Aorta (tissue), 5 donors: ENCODE data around the gene TUBB2B. TPM values are rescaled to one million over a fixed set of nuclear protein-coding genes. Genes with fewer than 3 reads are reported as not detected.

Experiments
- ATAC-seq: fragments of 200-7000 bp; cut with Tn5 transposase; one replicate; pipeline ENCODE4 v1.9.1; 2022; ENCODE audit warnings: moderate library complexity; ENCODE audit not compliant: low FRiP score
- DNase-seq, 2 donors: peaks; one replicate each; pipeline ENCODE4 v3.0.0-alpha.2; 2020
- H3K27ac ChIP-seq, 2 donors: one replicate each; pipeline ENCODE4 v1.5.1; 2013; ENCODE audit warnings: low read length in 2 of 2, mild to moderate bottlenecking in 2 of 2, moderate library complexity in 2 of 2, control low read depth in 1 of 2, inconsistent platforms in 1 of 2, low read depth in 1 of 2
- H3K27me3 ChIP-seq, 2 donors: one replicate each; pipeline ENCODE4 v1.6.1; 2013; ENCODE audit warnings: control low read depth in 1 of 2, low read length in 1 of 2, mild to moderate bottlenecking in 1 of 2, moderate library complexity in 1 of 2; ENCODE audit not compliant: insufficient read depth in 2 of 2, control insufficient read depth in 1 of 2
- H3K36me3 ChIP-seq, 2 donors: one replicate each; pipeline ENCODE4 v1.6.1; 2013; ENCODE audit warnings: control low read depth in 1 of 2, low read length in 1 of 2, mild to moderate bottlenecking in 1 of 2; ENCODE audit not compliant: insufficient read depth in 2 of 2, control insufficient read depth in 1 of 2
- H3K4me1 ChIP-seq, 2 donors: one replicate each; pipeline ENCODE4 v1.6.1; 2013; ENCODE audit warnings: low read length in 2 of 2, control low read depth in 1 of 2, mild to moderate bottlenecking in 1 of 2, moderate library complexity in 1 of 2; ENCODE audit not compliant: insufficient read depth in 2 of 2, control insufficient read depth in 1 of 2
- H3K4me3 ChIP-seq, 2 donors: one replicate each; pipeline ENCODE4 v1.5.1; 2013; ENCODE audit warnings: low read length in 2 of 2, control low read depth in 1 of 2, mild to moderate bottlenecking in 1 of 2
- H3K9me3 ChIP-seq: one replicate; pipeline ENCODE4 v1.6.1; 2013; ENCODE audit warnings: mild to moderate bottlenecking, low read length; ENCODE audit not compliant: control insufficient read depth
- WGBS, 2 donors: extraction: QIAGEN DNeasy Blood & Tissue Kit; methylation state at CpG; one replicate each; pipeline ENCODE4 v1.1.7; 2013; 5-methylcytosine and 5-hydroxymethylcytosine counted together
- intact Hi-C, 2 donors: fragments of 100-400 bp; cut with DNase I; formaldehyde crosslinking; loops; one replicate each; pipeline versions ENCODE4 v1.14.2 to v1.15.0; 2022
- polyA plus RNA-seq, 2 donors: library from polyadenylated mRNA; stranded (reverse); fragments of 200-250 nt; gene quantifications; one replicate each; pipeline ENCODE4 v1.2.3, GENCODE V29; 2013
- total RNA-seq, 2 donors: library from RNA; stranded (reverse); fragmentation: NEBNext Ultra II Directional; extraction: Animal tissue kit (Norgen Biotek cat#: 25700); gene quantifications; one replicate each; pipeline ENCODE4 v1.2.1, GENCODE V29; 2021
- donor health status: healthy with polysubstance abuse.
- donor health status: Bipolar disorder and iron deficiency.
- donor health status: DM: no; HTN: no; CAD: no.
- donor health status: DM: no; HTN: no; CAD: no.
- donor health status: DM: yes; HTN: yes; CAD: no.

The TUBB2B gene
- total and polyA plus RNA-seq, 4 donors: 2.8 to 6.3 (median 5.0) TPM

DNA sequence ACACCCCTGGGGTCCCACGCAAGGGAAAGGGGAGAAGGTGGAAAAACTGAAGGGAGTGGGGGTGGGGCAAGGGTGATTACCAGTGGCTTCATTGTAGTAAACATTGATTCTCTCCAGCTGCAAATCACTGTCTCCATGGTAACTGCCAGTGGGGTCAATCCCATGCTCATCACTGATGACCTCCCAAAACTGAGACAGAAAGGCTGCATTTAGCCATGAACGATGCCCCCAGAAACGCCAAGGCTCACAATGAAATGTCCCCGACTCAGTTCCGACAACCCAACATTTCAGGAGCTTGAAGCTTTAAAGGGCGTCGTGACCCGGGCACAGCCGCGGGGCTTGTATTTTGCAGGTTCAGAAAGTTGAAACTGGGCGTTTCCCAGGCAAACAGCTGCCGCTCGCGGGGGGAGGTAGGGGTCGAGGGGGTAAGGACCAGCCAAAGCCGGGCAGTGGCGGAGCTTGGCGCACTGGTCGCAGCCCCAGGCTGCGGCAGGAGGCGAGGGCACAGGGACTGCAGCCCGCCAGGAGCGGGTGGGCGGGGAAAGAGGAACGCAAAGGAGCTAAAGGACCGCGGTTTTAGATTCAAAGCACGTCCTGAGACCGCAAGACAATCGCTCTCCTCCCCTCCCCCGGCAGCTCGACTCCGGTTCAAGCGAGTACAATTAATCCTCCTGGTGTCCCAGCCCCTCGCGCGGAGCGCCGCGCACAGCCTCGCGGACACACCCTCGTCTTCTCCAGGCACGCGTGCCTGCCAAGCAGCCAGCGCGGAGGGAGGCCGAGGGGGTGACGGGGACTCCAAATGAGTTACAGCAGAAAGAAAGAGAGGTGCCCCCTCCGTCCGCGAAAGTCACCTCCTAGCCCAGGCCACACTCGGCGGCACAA, 731 bp downstream of the TUBB2B start:
- WGBS, 2 donors: 3 to 7% methylated on average over 32 to 54 of the region's 54 CpGs
- H3K36me3 ChIP-seq: no peaks in the 10 kb centered on the region
- DNase-seq: peak in 1 of 2 donors; percentile 83
- no peaks in the 10 kb centered on the region for H3K9me3 ChIP-seq
- peak; percentile 16 for ATAC-seq
- H3K27me3 ChIP-seq: no peaks in the 10 kb centered on the region
- intact Hi-C loops: no loop called here
- H3K4me3 ChIP-seq: peak overlapping the region in 1 of 2 donors; percentile 25
- no peaks in the 10 kb centered on the region for H3K4me1 ChIP-seq
- no peak overlapping the region for H3K27ac ChIP-seq

DNA sequence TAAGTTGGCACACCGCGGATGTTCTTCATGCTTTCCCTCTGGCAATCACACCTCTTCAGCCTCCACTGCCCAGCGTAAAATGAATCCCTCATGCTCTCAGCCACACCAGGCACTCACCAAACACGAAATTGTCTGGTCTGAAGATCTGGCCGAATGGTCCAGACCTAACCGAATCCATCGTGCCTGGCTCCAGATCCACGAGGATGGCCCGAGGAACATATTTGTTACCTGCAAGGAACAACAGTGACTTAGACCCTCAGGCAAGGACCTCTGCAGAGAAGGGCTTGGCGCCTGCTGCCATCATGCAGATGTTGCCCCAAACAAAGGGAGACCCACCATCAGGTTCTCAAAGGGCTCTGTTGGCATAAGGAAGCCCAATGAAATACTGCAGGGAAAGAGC, 1.4 kb downstream of the TUBB2B start:
- no peaks in the 10 kb centered on the region for H3K27me3 ChIP-seq
- DNase-seq (no peak), ATAC-seq (no peak)
- no peaks in the 10 kb centered on the region for H3K9me3 ChIP-seq
- no peaks in the 10 kb centered on the region for H3K36me3 ChIP-seq
- H3K4me1 ChIP-seq: no peaks in the 10 kb centered on the region
- 77 to 80% methylated on average over 10 of the region's 10 CpGs for WGBS, 2 donors
- no peak overlapping the region for H3K4me3 ChIP-seq
- intact Hi-C loops: no loop called here
- H3K27ac ChIP-seq: no peak overlapping the region

DNA sequence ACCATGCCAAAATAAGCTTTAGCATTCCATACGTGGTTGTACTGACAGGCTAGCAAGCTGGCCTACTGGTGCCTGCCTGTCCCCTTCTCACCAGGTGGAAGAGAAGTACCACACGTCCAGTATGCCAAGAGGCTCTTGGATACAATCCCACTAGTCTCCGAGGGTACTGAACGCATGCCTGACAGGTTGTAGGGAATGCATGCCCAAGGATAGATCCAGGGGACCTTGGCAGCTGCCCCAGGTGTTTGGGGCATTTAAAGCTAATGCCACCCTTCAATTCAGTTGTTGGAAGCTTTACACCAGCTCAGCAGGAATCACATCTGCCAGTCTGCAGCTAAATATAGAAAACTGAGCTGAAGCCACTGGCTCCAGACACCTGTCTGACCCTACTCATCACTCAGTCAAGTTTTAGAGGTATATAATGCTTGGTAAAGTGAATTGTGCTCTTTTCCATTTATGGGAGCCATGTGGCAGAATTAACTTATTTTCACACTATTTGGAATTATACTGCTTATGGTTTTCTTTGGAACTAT, 4.9 kb downstream of the TUBB2B start:
- DNase-seq (no peak), ATAC-seq (no peak)
- no peak overlapping the region for H3K4me3 ChIP-seq
- no peaks in the 10 kb centered on the region for H3K36me3 ChIP-seq
- H3K27ac ChIP-seq: no peak overlapping the region
- H3K9me3 ChIP-seq: no peaks in the 10 kb centered on the region
- intact Hi-C loops: no loop called here
- no peaks in the 10 kb centered on the region for H3K27me3 ChIP-seq
- WGBS, 2 donors: 13 to 16% methylated on average over 4 of the region's 4 CpGs
- no peaks in the 10 kb centered on the region for H3K4me1 ChIP-seq

DNA sequence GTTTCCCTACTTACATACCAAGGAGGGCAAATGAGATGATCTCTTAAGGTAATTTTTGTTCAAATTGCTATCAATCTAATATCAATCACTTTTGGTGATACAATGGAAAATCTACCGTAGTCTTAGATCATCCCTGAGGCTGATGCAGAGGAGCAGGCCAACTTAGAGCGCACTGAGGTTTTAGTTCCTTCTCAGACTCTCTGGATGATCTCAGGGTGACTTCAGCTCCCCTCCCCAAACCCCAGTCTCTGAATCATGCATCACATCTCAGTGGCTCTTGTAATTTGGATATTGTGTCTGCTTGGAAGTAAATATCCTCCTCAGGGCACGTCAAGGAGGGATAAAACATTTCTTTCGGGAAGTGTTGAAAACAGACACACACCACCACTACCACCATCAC, 5.9 kb downstream of the TUBB2B start:
- WGBS, 2 donors: 94 to 95% methylated on average over 4 of the region's 4 CpGs
- Histone ChIP-seq H3K27me3 (no peaks in the 10 kb centered on the region), H3K27ac (no peak overlapping the region), H3K36me3 (no peaks in the 10 kb centered on the region), H3K4me1 (no peaks in the 10 kb centered on the region), H3K9me3 (no peaks in the 10 kb centered on the region), H3K4me3 (no peak overlapping the region)
- ATAC-seq (no peak), DNase-seq (no peak)
- intact Hi-C loops: no loop called here

DNA sequence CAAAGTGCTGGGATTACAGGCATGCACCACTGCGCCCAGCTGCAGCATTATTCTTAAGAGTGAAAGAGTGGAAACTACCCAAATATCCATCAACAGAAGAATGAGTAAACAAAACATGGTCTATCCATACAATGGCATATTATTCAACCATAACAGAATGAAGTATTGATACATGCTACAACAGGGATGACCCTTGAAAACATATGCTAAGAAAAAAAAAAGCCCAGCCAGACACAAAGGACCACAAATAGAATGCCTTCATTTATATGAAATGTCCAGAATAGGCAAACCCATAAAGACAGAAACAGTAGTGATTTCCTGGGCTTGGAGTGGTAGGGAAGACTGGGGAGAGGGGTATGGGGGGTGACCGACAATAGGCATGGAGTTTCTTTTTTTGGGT, 7.1 kb downstream of the TUBB2B start:
- WGBS, 2 donors: 91 to 93% methylated on average over 2 of the region's 2 CpGs
- Histone ChIP-seq H3K27ac (no peak overlapping the region), H3K4me1 (no peaks in the 10 kb centered on the region), H3K36me3 (no peaks in the 10 kb centered on the region), H3K27me3 (no peaks in the 10 kb centered on the region), H3K9me3 (no peaks in the 10 kb centered on the region), H3K4me3 (no peak overlapping the region)
- ATAC-seq (no peak), DNase-seq (no peak)
- intact Hi-C loops: no loop called here

DNA sequence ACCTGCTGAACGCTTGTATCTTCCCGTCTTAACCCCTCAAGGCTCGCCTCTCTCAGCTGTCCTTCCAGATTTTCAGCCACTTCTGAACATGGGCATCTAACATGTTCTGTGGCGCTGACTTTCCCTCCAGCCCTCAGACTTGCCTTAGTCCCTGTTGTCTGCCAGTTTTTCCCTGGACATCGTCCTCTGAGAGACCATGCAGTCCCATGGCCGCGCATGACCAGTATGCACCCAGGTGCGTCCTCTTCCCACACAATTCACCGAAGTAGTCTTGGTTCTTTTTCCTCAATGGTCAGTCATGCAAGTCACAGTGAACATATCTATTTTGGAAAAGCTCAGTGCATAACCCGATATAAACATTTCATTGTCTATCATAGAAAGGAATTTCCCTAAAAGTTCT, 9.2 kb downstream of the TUBB2B start:
- no peak for DNase-seq
- no peaks in the 10 kb centered on the region for H3K4me1 ChIP-seq

DNA sequence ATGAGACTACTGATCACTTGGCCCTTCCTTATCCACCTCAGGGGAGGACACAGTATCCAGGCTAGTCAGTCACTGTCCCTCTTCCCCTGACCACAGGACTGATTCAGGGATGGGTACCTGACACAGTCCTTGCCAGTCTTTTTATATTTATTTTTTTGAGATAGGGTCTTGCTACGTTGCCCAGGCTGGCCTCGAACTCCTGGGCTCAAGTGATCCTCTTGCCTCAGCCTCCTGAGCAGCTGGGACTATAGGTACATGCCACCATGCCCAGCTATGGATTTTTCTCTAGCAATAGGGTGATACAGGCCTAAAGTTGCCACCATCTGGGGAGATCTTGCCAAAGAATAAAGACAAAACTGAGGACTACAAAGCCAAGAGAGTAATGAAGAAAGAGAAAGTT, 10.2 kb downstream of the TUBB2B start:
- H3K4me3 ChIP-seq: no peak overlapping the region
- no peaks in the 10 kb centered on the region for H3K27me3 ChIP-seq
- intact Hi-C loops: no loop called here
- DNase-seq (no peak), ATAC-seq (no peak)
- no peak overlapping the region for H3K27ac ChIP-seq
- no peaks in the 10 kb centered on the region for H3K9me3 ChIP-seq
- no peaks in the 10 kb centered on the region for H3K36me3 ChIP-seq
- WGBS, 2 donors: 95 to 96% methylated on average over 2 of the region's 2 CpGs
- H3K4me1 ChIP-seq: no peaks in the 10 kb centered on the region

More for the DNA sequence above, 9.2 kb downstream of the TUBB2B start:
- intact Hi-C loops: no loop called here
- Histone ChIP-seq H3K27ac (no peak overlapping the region), H3K4me3 (no peak overlapping the region), H3K9me3 (no peaks in the 10 kb centered on the region), H3K27me3 (no peaks in the 10 kb centered on the region), H3K36me3 (no peaks in the 10 kb centered on the region)
- ATAC-seq: no peak
- 94 to 95% methylated on average over 10 of the region's 10 CpGs for WGBS, 2 donors

DNA sequence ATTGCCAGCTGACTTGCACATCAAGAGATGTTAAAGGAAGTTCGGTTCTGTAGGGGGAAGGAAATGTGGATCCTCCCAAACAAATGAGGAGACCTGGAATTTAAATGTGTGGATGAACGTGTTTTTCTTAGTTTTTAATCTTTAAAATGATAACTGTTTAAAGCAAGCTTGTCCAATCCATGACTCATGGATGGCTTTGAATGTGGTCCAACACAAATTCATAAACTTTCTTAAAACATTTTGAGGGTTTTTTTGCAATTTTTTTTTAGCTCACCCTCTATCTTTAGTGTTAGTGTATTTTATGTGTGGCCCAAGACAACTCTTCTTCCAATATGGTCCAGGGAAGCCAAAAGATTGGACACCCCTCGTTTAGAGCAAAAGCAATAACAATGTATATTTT, 12.6 kb downstream of the TUBB2B start:
- Histone ChIP-seq H3K27ac (no peak overlapping the region), H3K4me3 (no peak overlapping the region), H3K27me3 (no peaks in the 10 kb centered on the region), H3K4me1 (no peaks in the 10 kb centered on the region), H3K36me3 (no peaks in the 10 kb centered on the region), H3K9me3 (no peaks in the 10 kb centered on the region)
- WGBS, 2 donors: 2 to 5% methylated on average over 3 of the region's 3 CpGs
- intact Hi-C loops: no loop called here
- DNase-seq (no peak), ATAC-seq (no peak)

DNA sequence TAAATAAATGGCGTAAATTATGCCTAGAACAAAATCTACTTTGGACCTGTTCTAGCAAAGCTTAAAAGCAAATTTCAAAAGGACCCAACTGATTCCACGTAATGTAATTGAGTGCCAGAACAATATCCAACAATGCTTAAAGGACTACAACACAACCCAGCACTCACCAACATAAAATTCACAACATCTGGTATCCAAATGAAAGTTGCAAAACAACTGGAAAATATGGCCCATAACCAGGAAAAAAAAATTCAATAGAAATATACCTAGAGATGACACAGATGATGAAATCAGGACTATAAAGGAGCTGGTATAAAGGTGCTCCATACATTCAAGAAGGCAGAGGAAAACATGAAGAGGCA, 14.1 kb downstream of the TUBB2B start:
- DNase-seq (no peak), ATAC-seq (no peak)
- H3K9me3 ChIP-seq: no peaks in the 10 kb centered on the region
- no peaks in the 10 kb centered on the region for H3K27me3 ChIP-seq
- H3K27ac ChIP-seq: no peak overlapping the region
- H3K36me3 ChIP-seq: no peaks in the 10 kb centered on the region
- 93 to 95% methylated on average over 2 of the region's 2 CpGs for WGBS, 2 donors
- peaks cover 0 to 2% of the 10 kb centered on the region in 2 donors for H3K4me1 ChIP-seq
- intact Hi-C loops: no loop called here
- H3K4me3 ChIP-seq: no peak overlapping the region
